ENCODE data around the gene MYO10.

GRCh38 chr5:16849181-16849580, 86.9 kb downstream of the MYO10 start:
- no peak for TF ChIP-seq NRF1 (IDR thresholded peaks at IDR 0.05; ENCODE audit: low read depth, low read length)
- TF ChIP-seq ATF3 (IDR thresholded peaks at IDR 0.05; ENCODE audit: insufficient read depth, low read depth, low read length): no peak
- no peak for TF ChIP-seq USF2 (IDR thresholded peaks at IDR 0.05; ENCODE audit: low read length)
- no peak for TF ChIP-seq SP1 (IDR thresholded peaks at IDR 0.05; ENCODE audit: low read depth, low read length)
- no peak for TF ChIP-seq ZNF274 (IDR thresholded peaks at IDR 0.05; ENCODE audit: borderline replicate concordance, extremely low read depth, low read length)
- no peak for TF ChIP-seq CTCF (IDR thresholded peaks at IDR 0.05; ENCODE audit: control extremely low read depth in 1 of 3, insufficient read depth in 1 of 3, low read depth in 1 of 3, low read length in 3 of 3)
